Natural killer cell (primary cell): ENCODE results near the gene RPTN. TPM values are rescaled to one million over a fixed set of nuclear protein-coding genes. Genes with fewer than 3 reads are reported as not detected.

Source experiments
- ATAC-seq, 3 donors: fragments of 150-1000 bp in 2 of 3; fragments of 200-7000 bp in 1 of 3; cut with Tn5 transposase; 1 replicate in 1 of 3; 2 replicates in 2 of 3; pipeline ENCODE4 v1.10.0; 2021; ENCODE audit warnings: mild to moderate bottlenecking in 2 of 3, moderate library complexity in 2 of 3
- DNase-seq, 2 donors: peaks; one replicate each; pipeline versions ENCODE4 v3.0.0 to v3.0.0-alpha.2; 2013 to 2021; ENCODE audit warnings: mixed read lengths in 1 of 2
- H3K27ac ChIP-seq: one replicate; pipeline ENCODE4 v1.5.1; 2013; ENCODE audit warnings: mild to moderate bottlenecking, low read length
- H3K27me3 ChIP-seq: one replicate; pipeline ENCODE4 v1.6.1; 2013; ENCODE audit warnings: low read length; ENCODE audit not compliant: control insufficient read depth, insufficient read depth
- H3K36me3 ChIP-seq: one replicate; pipeline ENCODE4 v1.6.1; 2013; ENCODE audit warnings: low read length; ENCODE audit not compliant: control insufficient read depth, insufficient read depth
- H3K4me1 ChIP-seq: one replicate; pipeline ENCODE4 v1.6.1; 2013; ENCODE audit warnings: low read length; ENCODE audit not compliant: control insufficient read depth, insufficient read depth
- H3K4me3 ChIP-seq: one replicate; pipeline ENCODE4 v1.5.1; 2013; ENCODE audit warnings: low read length
- H3K9me3 ChIP-seq: one replicate; pipeline ENCODE4 v1.6.1; 2013; ENCODE audit warnings: low read length; ENCODE audit not compliant: control insufficient read depth, insufficient read depth
- H3K27ac Mint-ChIP-seq, 2 donors: one replicate each; pipeline ENCODE4 v1.8.0; 2022; ENCODE audit warnings: mild to moderate bottlenecking in 2 of 2, mixed read lengths in 2 of 2, moderate library complexity in 1 of 2
- H3K27me3 Mint-ChIP-seq, 2 donors: one replicate each; pipeline ENCODE4 v1.8.0; 2022; ENCODE audit warnings: low read depth in 2 of 2, mixed read lengths in 2 of 2
- H3K36me3 Mint-ChIP-seq: one replicate; pipeline ENCODE4 v1.8.0; 2022; ENCODE audit warnings: mixed read lengths
- H3K4me1 Mint-ChIP-seq, 2 donors: one replicate each; pipeline ENCODE4 v1.8.0; 2022; ENCODE audit warnings: mixed read lengths in 2 of 2
- H3K4me3 Mint-ChIP-seq: one replicate; pipeline ENCODE4 v1.8.0; 2022; ENCODE audit warnings: mild to moderate bottlenecking, moderate library complexity, mixed read lengths
- H3K9me3 Mint-ChIP-seq, 2 donors: one replicate each; pipeline ENCODE4 v1.8.0; 2022; ENCODE audit warnings: mixed read lengths in 2 of 2
- CTCF ChIP-seq: fragments of 200-600 bp; IDR thresholded peaks from one replicate; pipeline ENCODE4 v1.8.0; 2022; ENCODE audit warnings: antibody characterized with exemption
- WGBS: methylation state at CpG from one replicate; pipeline ENCODE4 v1.1.7; 2013; ENCODE audit warnings: missing lambda C conversion rate; ENCODE audit not compliant: insufficient coverage; 5-methylcytosine and 5-hydroxymethylcytosine counted together
- intact Hi-C: fragments of 100-400 bp; cut with micrococcal nuclease; formaldehyde crosslinking; loops from one replicate; pipeline ENCODE4 v1.14.2; 2022
- total RNA-seq, 4 donors: library from RNA; stranded (reverse); fragments of 120-200 nt in 1 of 4; gene quantifications; one replicate each; pipeline versions ENCODE4 v1.2.3 to v1.2.4, GENCODE V29; 2013 to 2022

Gene RPTN
- total RNA-seq, 3 donors from 2014 or later (not counting 1 experiment from before 2014, with no cell fraction given): not detected

GRCh38 chr1:152141971-152142584 lies 16.9 kb downstream of the RPTN start:
- DNase-seq: peak in 1 of 2 donors; percentile 32
- 22% methylated on average over 1 of the region's 1 CpG for WGBS
- no peaks in the 10 kb centered on the region for H3K36me3 Mint-ChIP-seq
- no peaks in the 10 kb centered on the region for H3K36me3 ChIP-seq
- peaks cover 7% of the 10 kb centered on the region for H3K27me3 ChIP-seq
- no peak overlapping the region for H3K4me3 Mint-ChIP-seq
- H3K4me3 ChIP-seq: no peak overlapping the region
- H3K27ac ChIP-seq: no peak overlapping the region
- no peaks in the 10 kb centered on the region for H3K4me1 Mint-ChIP-seq
- intact Hi-C loops: no loop called here
- H3K27me3 Mint-ChIP-seq: peaks cover 34 to 48% of the 10 kb centered on the region in 2 donors
- no peaks in the 10 kb centered on the region for H3K9me3 ChIP-seq
- H3K9me3 Mint-ChIP-seq: no peaks in the 10 kb centered on the region
- peak; percentile 21 for TF ChIP-seq CTCF
- no peaks in the 10 kb centered on the region for H3K4me1 ChIP-seq
- ATAC-seq: no peak
- no peak overlapping the region for H3K27ac Mint-ChIP-seq

GRCh38 chr1:152137215-152137614 lies 21.8 kb downstream of the RPTN start:
- Histone ChIP-seq H3K36me3 (no peaks in the 10 kb centered on the region), H3K27ac (no peak overlapping the region), H3K27me3 (peaks cover 13% of the 10 kb centered on the region), H3K9me3 (peaks cover 2% of the 10 kb centered on the region), H3K4me3 (no peak overlapping the region), H3K4me1 (no peaks in the 10 kb centered on the region)
- DNase-seq: no peak
- H3K4me3 Mint-ChIP-seq: no peak overlapping the region
- no peak for ATAC-seq
- H3K27me3 Mint-ChIP-seq: peaks cover 35 to 70% of the 10 kb centered on the region in 2 donors
- H3K9me3 Mint-ChIP-seq: peaks cover 3 to 6% of the 10 kb centered on the region in 2 donors
- H3K36me3 Mint-ChIP-seq: peaks cover 5% of the 10 kb centered on the region
- intact Hi-C loops: no loop called here
- H3K4me1 Mint-ChIP-seq: no peaks in the 10 kb centered on the region
- H3K27ac Mint-ChIP-seq: no peak overlapping the region
- TF ChIP-seq CTCF: no peak

GRCh38 chr1:152130186-152130585 lies 28.8 kb downstream of the RPTN start:
- H3K27me3 ChIP-seq: peaks cover 25% of the 10 kb centered on the region
- H3K4me1 ChIP-seq: no peaks in the 10 kb centered on the region
- no peaks in the 10 kb centered on the region for H3K36me3 ChIP-seq
- peaks cover 44 to 69% of the 10 kb centered on the region in 2 donors for H3K27me3 Mint-ChIP-seq
- H3K9me3 Mint-ChIP-seq: peaks cover 3 to 6% of the 10 kb centered on the region in 2 donors
- no peak overlapping the region for H3K4me3 Mint-ChIP-seq
- H3K4me1 Mint-ChIP-seq: no peaks in the 10 kb centered on the region
- H3K27ac Mint-ChIP-seq: no peak overlapping the region
- ATAC-seq: no peak
- peaks cover 5% of the 10 kb centered on the region for H3K36me3 Mint-ChIP-seq
- no peak for DNase-seq
- peaks cover 4% of the 10 kb centered on the region for H3K9me3 ChIP-seq
- TF ChIP-seq CTCF: no peak
- intact Hi-C loops: no loop called here
- no peak overlapping the region for H3K27ac ChIP-seq
- no peak overlapping the region for H3K4me3 ChIP-seq

GRCh38 chr1:152127673-152128072 lies 31.4 kb downstream of the RPTN start:
- peaks cover 22% of the 10 kb centered on the region for H3K27me3 ChIP-seq

More at GRCh38 chr1:152127673-152128072, 31.4 kb downstream of the RPTN start:
- Mint-ChIP-seq H3K4me3 (no peak overlapping the region), H3K27me3 (peaks cover 38 to 51% of the 10 kb centered on the region in 2 donors), H3K36me3 (peaks cover 2% of the 10 kb centered on the region), H3K9me3 (peaks cover 0 to under 1% of the 10 kb centered on the region in 2 donors), H3K4me1 (no peaks in the 10 kb centered on the region), H3K27ac (no peak overlapping the region)
- ATAC-seq (no peak), DNase-seq (no peak)
- Histone ChIP-seq H3K4me3 (no peak overlapping the region), H3K36me3 (no peaks in the 10 kb centered on the region), H3K27ac (no peak overlapping the region), H3K4me1 (no peaks in the 10 kb centered on the region), H3K9me3 (peaks cover 4% of the 10 kb centered on the region)
- TF ChIP-seq CTCF: no peak
- intact Hi-C loops: no loop called here
